ENCODE measurements around the gene GALNT18. TPM values are rescaled to one million over a fixed set of nuclear protein-coding genes. Genes with fewer than 3 reads are reported as not detected.

The GALNT18 gene
- total RNA-seq, 4 donors from 2014 or later, result 7.8 to 57.1 (median 17.8) TPM

DNA sequence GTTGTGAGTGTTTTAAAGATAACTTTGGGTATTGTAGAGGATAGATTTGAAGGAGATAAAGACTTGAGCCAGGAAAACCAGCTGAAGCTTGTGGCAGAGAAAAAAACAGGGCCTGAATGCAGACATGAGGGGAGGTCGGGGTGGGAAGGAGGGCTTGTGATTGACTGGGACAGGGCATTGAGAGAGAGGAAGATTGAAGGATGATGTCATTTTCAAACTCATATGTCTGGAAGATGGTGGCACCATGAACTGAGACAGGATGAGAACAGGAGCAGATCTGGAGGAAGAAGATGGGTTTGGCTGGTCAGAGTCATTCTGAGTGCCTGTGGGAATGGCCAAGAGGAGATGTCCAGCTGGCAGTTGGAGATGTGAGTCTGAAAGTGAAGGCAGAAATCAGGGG, 283.5 kb downstream of the GALNT18 start:
- TF ChIP-seq, protein P1, sequence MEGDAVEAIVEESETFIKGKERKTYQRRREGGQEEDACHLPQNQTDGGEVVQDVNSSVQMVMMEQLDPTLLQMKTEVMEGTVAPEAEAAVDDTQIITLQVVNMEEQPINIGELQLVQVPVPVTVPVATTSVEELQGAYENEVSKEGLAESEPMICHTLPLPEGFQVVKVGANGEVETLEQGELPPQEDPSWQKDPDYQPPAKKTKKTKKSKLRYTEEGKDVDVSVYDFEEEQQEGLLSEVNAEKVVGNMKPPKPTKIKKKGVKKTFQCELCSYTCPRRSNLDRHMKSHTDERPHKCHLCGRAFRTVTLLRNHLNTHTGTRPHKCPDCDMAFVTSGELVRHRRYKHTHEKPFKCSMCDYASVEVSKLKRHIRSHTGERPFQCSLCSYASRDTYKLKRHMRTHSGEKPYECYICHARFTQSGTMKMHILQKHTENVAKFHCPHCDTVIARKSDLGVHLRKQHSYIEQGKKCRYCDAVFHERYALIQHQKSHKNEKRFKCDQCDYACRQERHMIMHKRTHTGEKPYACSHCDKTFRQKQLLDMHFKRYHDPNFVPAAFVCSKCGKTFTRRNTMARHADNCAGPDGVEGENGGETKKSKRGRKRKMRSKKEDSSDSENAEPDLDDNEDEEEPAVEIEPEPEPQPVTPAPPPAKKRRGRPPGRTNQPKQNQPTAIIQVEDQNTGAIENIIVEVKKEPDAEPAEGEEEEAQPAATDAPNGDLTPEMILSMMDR (IDR thresholded peaks at IDR 0.05; ENCODE audit: low read depth), result no peak

DNA sequence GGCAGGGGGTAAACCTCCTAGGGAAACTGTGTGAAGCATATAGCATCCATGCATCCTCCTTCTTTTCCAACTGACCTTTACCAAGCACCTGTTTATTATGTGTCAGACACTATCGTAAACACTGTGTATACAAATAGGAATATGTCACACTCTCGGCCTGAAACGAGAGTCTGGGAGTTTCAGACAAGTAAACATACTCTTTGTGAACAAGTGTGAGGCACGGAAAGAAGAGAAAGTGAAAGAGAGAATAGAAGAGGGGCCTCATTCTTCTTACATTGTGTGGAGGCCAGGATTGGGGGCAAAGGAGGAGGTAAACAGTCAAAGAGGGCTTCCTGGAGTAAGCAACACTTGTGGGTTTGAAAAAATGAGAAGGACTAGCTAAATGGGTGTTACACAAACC, 285.1 kb downstream of the GALNT18 start:
- TF ChIP-seq, protein P1 (IDR thresholded peaks at IDR 0.05; ENCODE audit: low read depth), result no peak

DNA sequence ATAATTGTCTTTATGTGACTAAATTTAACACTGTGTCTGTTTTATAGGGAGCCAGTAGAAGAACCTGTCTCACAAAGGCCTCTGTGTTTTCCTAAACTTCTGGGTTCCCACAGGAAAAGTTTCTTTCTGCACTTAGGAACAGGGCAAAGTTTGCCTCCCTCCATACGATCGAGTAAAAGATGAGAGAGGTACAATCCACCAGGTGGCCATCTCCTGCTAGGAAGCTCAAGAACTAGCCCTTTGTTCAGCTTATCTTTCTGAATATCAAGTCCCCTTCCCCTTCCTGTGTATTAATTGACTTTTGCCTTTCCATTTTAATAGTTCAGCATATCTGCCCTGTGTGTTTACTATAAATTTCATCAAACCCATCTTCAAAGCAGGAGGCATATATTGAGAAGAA, 286.8 kb downstream of the GALNT18 start:
- TF ChIP-seq, protein P1 (IDR thresholded peaks at IDR 0.05; ENCODE audit: low read depth), result no peak

DNA sequence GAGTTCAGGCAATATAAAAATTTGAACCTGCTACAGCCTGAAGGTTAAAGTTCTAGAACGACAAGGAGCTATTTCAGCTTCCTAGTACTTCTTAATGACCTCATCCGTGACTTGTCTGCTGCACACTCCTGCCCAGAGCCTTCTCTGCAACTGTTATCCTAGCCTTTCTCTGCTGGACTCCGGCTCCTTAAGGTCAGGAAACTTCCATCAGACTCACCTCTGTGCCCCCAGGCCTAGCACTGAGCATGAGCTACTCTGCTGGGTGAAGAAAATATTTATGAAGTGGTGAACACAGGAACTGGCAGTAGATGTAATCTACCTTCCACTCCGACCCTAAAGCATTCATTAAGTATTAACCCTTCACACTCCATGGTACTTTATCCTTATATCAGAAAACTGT, 287.2 kb downstream of the GALNT18 start:
- TF ChIP-seq, protein P1 (IDR thresholded peaks at IDR 0.05; ENCODE audit: low read depth), result no peak

DNA sequence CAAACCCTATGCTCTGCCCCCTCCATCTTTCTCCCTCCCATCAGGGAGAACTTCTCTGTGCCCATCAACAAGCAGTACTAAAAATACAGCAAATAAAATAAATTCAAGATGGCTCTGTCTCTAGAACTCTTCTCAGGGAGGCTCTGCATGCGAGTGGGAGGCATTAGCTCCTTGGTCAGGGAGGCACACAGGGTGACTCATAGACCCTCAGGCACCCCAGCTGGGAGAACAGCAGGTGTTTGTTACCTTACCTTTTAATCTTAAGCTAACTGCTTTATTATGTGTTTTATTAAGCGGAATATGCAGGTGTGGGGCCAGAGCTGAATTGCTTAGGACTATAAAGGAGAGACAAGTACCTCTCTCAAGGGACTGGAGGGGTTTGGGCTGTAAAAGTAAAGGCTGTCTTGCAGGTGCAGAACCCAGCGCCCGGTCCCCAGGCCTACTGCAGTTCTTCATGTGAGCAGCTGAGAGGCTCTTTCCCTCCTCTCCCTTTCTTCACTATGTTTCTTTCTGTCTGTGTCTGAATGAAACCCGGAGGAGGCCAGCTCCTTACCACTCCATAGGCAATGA, 289.6 kb downstream of the GALNT18 start:
- TF ChIP-seq, protein P1 (IDR thresholded peaks at IDR 0.05; ENCODE audit: low read depth), result no peak

DNA sequence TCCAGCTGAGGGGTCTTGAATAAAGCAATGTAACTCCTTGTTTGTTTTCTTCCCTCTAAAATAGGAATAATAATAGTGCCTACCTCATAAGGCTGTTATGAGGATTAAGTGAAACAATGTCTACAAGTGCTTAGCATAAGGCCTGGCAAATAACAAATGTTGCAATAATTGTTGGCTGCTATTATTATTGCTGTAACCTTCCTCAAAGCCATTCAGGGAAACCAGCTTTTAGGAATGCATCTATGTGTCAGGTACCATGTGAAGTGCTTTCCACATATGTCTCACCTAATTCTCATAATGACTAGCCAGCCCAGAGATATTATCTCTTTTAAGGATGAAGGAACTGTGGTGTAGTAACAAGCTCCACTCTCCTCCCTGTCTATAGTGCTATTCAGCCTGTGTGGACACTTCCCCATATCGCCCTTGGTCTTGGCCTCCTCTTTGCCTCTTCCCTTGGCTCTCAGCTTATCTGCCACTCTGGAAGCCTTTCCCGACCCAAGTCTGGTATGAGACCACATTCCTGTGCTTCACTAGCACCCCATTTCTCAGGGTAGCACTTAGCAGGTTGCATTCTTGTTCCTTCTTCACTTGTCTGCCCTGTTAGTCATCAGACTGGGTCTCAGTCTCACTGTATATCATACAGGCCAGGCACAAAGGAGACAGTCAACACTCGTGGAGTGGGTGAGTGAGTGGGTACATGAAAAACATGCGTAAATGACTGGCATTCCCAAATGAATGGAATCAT, 292.6 kb downstream of the GALNT18 start:
- TF ChIP-seq, protein P1 (IDR thresholded peaks at IDR 0.05; ENCODE audit: low read depth), result no peak

DNA sequence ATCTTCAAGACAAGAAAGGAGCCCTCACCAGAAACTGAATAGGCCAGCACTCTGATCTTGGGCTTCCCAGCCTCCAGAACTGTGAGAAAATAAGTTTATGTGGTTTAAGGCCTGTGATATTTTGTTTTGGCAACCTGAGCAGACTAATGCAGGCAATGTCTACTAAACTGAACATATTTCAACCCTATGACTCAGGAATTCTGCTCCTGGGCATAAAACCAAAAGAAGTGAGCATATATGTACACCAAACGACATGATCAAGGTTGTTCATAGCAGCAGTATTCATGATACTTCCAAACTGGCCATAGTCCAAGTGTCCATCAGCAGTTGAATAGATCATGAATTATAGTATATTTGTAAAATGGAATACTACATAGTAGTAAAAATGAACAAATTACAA, 297.7 kb downstream of the GALNT18 start:
- TF ChIP-seq, protein P1 (IDR thresholded peaks at IDR 0.05; ENCODE audit: low read depth), result no peak

All from subcutaneous adipose tissue (tissue), 4 donors.